HG03432 (cell line): Measurements from ENCODE around the gene PATJ.

Experiments
- ATAC-seq: cut with Tn5 transposase; IDR thresholded peaks from one replicate; pipeline ENCODE4 v1.9.1; 2021; ENCODE audit warnings: mild to moderate bottlenecking, moderate library complexity; ENCODE audit not compliant: unreplicated experiment

PATJ gene

GRCh38 chr1:62040973-62041372, 298.7 kb downstream of the PATJ start:
- ATAC-seq, result no peak

DNA sequence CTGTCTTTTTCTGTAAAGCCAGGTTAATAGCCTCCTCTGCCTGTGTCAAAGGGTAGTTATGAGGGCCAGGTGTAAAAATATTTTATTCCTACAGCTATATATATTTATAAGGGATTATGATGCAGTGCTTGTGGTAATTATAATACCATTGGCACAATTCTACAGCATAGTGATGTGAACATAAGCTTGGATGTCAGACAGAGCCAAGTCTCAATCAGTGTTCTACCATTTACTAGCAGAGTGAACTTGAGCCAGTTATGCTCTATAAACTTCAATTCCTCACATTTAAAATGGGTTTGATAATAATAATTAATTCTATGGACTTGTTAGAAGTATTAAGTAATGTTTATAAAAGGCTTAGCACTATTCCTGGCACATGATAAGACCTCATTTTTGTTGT, 300.9 kb downstream of the PATJ start:
- ATAC-seq, result no peak

- ATAC-seq, result no peak
These were observed 303.3 kb downstream of the PATJ start for GRCh38 chr1:62045574-62045973.

- ATAC-seq, result no peak
These were observed 304.6 kb downstream of the PATJ start for GRCh38 chr1:62046927-62047326.

DNA sequence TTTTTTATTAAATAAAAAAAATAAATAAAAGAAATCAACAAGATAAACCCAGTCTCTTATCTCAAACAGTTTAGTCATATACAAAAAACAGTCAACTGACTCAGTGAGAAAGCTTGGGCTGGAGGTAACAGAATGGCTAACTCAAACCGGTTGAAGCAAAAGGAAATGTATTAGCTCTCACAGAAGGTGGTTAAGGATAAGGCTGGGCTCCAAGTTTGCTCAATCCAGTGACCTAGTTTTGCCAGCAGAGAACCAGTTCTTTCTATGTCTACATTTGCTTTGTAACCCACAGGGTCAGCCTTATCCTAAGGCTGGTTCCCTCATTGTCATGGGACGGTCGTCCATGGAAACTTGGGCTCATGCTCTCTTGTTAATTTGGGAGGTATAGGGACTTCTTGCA, 307.9 kb downstream of the PATJ start:
- ATAC-seq, result no peak

GRCh38 chr1:62052946-62053345, 310.7 kb downstream of the PATJ start:
- no peak for ATAC-seq

DNA sequence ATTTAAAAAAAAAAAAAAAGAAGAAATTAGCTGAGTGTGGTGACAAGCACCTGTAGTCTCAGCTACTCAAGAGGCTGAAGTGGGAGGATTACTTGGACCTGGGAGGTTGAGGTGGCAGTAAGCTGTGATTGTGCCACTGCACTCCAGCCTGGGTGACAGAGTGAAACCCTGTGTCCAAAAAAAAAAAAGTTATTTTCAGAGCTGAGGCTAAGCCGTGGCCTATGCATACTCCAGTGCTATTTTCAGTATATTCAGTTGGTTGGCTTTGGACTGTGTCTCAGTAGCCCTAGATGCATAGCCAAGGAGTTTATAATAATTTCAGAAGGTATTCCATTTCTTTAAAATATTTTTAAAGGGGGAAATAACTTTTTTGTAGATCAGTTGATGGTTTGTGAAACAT, 311.9 kb downstream of the PATJ start:
- no peak for ATAC-seq

DNA sequence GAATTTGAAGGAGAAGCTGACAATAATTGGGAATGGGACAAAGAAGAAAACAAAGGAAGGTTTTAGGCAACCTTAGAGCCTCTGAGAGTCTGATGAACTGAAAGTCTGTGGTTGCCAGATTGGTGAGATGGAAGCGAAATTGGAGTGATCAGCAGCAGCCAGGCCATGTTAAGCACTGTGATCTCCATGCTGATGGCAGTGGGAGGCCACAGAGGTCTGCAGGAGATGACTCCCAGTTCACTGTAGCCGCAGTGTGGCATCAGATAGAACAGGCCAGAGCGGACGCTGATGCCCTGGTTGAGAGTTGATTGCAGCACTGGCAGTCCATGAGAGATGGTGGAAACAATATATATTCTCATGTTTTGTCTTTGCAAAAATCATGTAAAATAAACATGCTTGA, 314.9 kb downstream of the PATJ start:
- no peak for ATAC-seq

DNA sequence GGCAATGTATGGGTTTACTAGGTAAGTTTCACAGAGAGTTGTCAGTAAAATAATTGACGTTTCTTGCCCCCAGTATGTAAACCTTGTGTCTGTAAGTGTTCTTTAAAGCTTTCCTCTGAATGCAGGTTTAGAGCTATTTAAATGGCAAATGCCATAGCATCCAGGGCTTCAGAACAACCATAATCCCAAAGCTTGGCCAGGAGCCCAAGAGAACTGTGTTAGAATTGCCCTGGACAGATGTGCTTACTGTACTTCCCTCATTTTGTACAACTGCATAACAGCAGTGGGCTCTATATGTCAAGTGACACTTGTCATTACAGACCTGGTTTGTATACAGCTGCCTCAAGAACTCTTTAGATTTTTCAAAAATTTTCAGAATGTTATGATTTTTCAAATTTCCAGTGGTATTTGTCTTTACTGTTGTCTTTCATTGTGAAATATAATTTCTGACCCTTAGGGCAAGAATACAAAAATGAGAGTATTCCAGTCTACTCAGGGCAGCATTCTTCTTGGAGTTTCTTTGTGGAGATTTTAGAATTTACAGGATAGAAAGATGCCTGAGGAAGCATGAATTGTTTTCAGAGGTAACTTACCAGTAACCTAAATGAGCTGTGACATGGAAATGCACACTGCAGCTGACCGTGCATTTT, 315.5 kb downstream of the PATJ start:
- no peak for ATAC-seq

DNA sequence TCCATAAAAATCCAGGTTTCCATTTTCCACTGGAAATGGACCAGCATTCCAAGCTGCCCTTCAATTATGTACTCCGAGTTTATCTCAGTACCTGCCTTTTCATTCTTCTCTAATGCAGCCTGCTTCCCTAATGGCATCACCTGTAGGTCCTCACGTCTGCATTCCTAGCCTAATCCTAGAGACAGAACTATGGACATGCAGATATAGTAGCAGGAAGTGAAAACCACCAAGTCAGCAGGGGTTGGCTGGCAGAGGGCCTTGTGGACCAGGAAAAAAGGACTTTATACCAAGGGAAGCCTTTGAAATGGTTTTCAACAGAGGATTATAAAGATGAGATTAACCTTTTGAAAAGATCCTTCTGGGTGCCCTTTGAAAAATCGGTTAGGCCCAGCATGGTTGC, 316.7 kb downstream of the PATJ start:
- ATAC-seq, result no peak

GRCh38 chr1:62062087-62062486, 319.8 kb downstream of the PATJ start:
- ATAC-seq, result no peak

GRCh38 chr1:62064829-62065407, 322.6 kb downstream of the PATJ start:
- ATAC-seq, result no peak

- ATAC-seq, result no peak
These were observed 324.4 kb downstream of the PATJ start for GRCh38 chr1:62066713-62067112.

GRCh38 chr1:62068416-62068843, 326.1 kb downstream of the PATJ start:
- no peak for ATAC-seq

GRCh38 chr1:62068978-62069377, 326.7 kb downstream of the PATJ start:
- ATAC-seq, result no peak

- no peak for ATAC-seq
These were observed 328.2 kb downstream of the PATJ start for GRCh38 chr1:62070384-62071011.

- no peak for ATAC-seq
These were observed 329.4 kb downstream of the PATJ start for GRCh38 chr1:62071695-62072094.

- no peak for ATAC-seq
These were observed 334.0 kb downstream of the PATJ start for GRCh38 chr1:62076286-62076685.

- ATAC-seq, result no peak
These were observed 335.5 kb downstream of the PATJ start for GRCh38 chr1:62077821-62078220.

- ATAC-seq, result peak; percentile 82
These were observed 340.4 kb downstream of the PATJ start for GRCh38 chr1:62082456-62083363.

GRCh38 chr1:62084310-62084890, 342.1 kb downstream of the PATJ start:
- ATAC-seq, result no peak
